ENCODE measurements around the gene ERC2.

The ERC2 gene

GRCh38 chr3:56494679-56495322 is 26.5 kb upstream of the ERC2 start:
- no peaks in the 10 kb centered on the region for H3K4me1 ChIP-seq (ENCODE audit: control insufficient read depth, insufficient read depth, low read length)
- H3K4me3 ChIP-seq (ENCODE audit: low read depth, low read length) = no peak overlapping the region
- H3K36me3 ChIP-seq (ENCODE audit: control insufficient read depth in 2 of 2, insufficient read depth in 1 of 2, low read length in 2 of 2) = no peaks in the 10 kb centered on the region
- ChIA-PET POLR2A (no interaction called here), CTCF (interaction anchor here (0.5 to 3.5 kb wide), 17 partner anchors 11 to 1566 kb away, joined by 3 to 37 read pairs (median 4); no protein-coding TSS in a partner anchor)
- no peak overlapping the region for H3K27ac ChIP-seq (ENCODE audit: extremely low read depth, low read depth, low read length)
- no peaks in the 10 kb centered on the region for H3K9me3 ChIP-seq (ENCODE audit: control insufficient read depth, insufficient read depth, low read depth, low read length)
- peak; percentile 62 for TF ChIP-seq ZNF654 (tag by site-specific recombination; IDR thresholded peaks at IDR 0.05; ENCODE audit: low read depth)
- TF ChIP-seq, protein P1, sequence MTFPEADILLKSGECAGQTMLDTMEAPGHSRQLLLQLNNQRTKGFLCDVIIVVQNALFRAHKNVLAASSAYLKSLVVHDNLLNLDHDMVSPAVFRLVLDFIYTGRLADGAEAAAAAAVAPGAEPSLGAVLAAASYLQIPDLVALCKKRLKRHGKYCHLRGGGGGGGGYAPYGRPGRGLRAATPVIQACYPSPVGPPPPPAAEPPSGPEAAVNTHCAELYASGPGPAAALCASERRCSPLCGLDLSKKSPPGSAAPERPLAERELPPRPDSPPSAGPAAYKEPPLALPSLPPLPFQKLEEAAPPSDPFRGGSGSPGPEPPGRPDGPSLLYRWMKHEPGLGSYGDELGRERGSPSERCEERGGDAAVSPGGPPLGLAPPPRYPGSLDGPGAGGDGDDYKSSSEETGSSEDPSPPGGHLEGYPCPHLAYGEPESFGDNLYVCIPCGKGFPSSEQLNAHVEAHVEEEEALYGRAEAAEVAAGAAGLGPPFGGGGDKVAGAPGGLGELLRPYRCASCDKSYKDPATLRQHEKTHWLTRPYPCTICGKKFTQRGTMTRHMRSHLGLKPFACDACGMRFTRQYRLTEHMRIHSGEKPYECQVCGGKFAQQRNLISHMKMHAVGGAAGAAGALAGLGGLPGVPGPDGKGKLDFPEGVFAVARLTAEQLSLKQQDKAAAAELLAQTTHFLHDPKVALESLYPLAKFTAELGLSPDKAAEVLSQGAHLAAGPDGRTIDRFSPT (tag by site-specific recombination; IDR thresholded peaks at IDR 0.05) = peak; percentile 59
- no peak for TF ChIP-seq ZNF292 (tag by site-specific recombination; IDR thresholded peaks at IDR 0.05; ENCODE audit: borderline replicate concordance, low read depth)
- TF ChIP-seq, protein P2, sequence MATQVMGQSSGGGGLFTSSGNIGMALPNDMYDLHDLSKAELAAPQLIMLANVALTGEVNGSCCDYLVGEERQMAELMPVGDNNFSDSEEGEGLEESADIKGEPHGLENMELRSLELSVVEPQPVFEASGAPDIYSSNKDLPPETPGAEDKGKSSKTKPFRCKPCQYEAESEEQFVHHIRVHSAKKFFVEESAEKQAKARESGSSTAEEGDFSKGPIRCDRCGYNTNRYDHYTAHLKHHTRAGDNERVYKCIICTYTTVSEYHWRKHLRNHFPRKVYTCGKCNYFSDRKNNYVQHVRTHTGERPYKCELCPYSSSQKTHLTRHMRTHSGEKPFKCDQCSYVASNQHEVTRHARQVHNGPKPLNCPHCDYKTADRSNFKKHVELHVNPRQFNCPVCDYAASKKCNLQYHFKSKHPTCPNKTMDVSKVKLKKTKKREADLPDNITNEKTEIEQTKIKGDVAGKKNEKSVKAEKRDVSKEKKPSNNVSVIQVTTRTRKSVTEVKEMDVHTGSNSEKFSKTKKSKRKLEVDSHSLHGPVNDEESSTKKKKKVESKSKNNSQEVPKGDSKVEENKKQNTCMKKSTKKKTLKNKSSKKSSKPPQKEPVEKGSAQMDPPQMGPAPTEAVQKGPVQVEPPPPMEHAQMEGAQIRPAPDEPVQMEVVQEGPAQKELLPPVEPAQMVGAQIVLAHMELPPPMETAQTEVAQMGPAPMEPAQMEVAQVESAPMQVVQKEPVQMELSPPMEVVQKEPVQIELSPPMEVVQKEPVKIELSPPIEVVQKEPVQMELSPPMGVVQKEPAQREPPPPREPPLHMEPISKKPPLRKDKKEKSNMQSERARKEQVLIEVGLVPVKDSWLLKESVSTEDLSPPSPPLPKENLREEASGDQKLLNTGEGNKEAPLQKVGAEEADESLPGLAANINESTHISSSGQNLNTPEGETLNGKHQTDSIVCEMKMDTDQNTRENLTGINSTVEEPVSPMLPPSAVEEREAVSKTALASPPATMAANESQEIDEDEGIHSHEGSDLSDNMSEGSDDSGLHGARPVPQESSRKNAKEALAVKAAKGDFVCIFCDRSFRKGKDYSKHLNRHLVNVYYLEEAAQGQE (tag by site-specific recombination; IDR thresholded peaks at IDR 0.05) = peak; percentile 99
- no peak for TF ChIP-seq SALL2 (tag by site-specific recombination; IDR thresholded peaks at IDR 0.05; ENCODE audit: borderline replicate concordance)
- TF ChIP-seq ZNF571 (tag by site-specific recombination; IDR thresholded peaks at IDR 0.05) = no peak
- no peak for TF ChIP-seq ZNF670 (tag by site-specific recombination; IDR thresholded peaks at IDR 0.05; ENCODE audit: low read depth)
- no peak for TF ChIP-seq ZNF623 (tag by site-specific recombination; IDR thresholded peaks at IDR 0.05)
- TF ChIP-seq ZBTB20 (tag by site-specific recombination; IDR thresholded peaks at IDR 0.05) = no peak
- TF ChIP-seq ZNF510 (tag by site-specific recombination; IDR thresholded peaks at IDR 0.05; ENCODE audit: insufficient replicate concordance) = no peak
- TF ChIP-seq, protein P3, sequence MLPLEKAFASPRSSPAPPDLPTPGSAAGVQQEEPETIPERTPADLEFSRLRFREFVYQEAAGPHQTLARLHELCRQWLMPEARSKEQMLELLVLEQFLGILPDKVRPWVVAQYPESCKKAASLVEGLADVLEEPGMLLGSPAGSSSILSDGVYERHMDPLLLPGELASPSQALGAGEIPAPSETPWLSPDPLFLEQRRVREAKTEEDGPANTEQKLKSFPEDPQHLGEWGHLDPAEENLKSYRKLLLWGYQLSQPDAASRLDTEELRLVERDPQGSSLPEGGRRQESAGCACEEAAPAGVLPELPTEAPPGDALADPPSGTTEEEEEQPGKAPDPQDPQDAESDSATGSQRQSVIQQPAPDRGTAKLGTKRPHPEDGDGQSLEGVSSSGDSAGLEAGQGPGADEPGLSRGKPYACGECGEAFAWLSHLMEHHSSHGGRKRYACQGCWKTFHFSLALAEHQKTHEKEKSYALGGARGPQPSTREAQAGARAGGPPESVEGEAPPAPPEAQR (tag by site-specific recombination; IDR thresholded peaks at IDR 0.05) = no peak
- no peak for TF ChIP-seq ZNF239 (tag by site-specific recombination; IDR thresholded peaks at IDR 0.05)
- no peak for TF ChIP-seq RBAK (tag by site-specific recombination; IDR thresholded peaks at IDR 0.05)
- no peak for TF ChIP-seq ZNF549 (tag by site-specific recombination; IDR thresholded peaks at IDR 0.05)
- TF ChIP-seq, protein P4, sequence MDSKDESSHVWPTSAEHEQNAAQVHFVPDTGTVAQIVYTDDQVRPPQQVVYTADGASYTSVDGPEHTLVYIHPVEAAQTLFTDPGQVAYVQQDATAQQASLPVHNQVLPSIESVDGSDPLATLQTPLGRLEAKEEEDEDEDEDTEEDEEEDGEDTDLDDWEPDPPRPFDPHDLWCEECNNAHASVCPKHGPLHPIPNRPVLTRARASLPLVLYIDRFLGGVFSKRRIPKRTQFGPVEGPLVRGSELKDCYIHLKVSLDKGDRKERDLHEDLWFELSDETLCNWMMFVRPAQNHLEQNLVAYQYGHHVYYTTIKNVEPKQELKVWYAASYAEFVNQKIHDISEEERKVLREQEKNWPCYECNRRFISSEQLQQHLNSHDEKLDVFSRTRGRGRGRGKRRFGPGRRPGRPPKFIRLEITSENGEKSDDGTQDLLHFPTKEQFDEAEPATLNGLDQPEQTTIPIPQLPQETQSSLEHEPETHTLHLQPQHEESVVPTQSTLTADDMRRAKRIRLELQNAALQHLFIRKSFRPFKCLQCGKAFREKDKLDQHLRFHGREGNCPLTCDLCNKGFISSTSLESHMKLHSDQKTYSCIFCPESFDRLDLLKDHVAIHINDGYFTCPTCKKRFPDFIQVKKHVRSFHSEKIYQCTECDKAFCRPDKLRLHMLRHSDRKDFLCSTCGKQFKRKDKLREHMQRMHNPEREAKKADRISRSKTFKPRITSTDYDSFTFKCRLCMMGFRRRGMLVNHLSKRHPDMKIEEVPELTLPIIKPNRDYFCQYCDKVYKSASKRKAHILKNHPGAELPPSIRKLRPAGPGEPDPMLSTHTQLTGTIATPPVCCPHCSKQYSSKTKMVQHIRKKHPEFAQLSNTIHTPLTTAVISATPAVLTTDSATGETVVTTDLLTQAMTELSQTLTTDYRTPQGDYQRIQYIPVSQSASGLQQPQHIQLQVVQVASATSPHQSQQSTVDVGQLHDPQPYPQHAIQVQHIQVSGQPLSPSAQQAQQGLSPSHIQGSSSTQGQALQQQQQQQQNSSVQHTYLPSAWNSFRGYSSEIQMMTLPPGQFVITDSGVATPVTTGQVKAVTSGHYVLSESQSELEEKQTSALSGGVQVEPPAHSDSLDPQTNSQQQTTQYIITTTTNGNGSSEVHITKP (tag by site-specific recombination; IDR thresholded peaks at IDR 0.05) = no peak
- no peak for TF ChIP-seq GLI2 (tag by site-specific recombination; IDR thresholded peaks at IDR 0.05; ENCODE audit: borderline replicate concordance, low read depth)
- no peak; the same call in 1 of the 2 replicates for TF ChIP-seq PRDM1 (tag by site-specific recombination; IDR thresholded peaks at IDR 0.05)
- TF ChIP-seq ZSCAN30 (tag by site-specific recombination; IDR thresholded peaks at IDR 0.05) = peak; percentile 79
- TF ChIP-seq ZNF585B (tag by site-specific recombination; IDR thresholded peaks at IDR 0.05) = no peak
- TF ChIP-seq ZBTB1 (tag by site-specific recombination; IDR thresholded peaks at IDR 0.05) = no peak
- TF ChIP-seq ZNF664 (tag by site-specific recombination; IDR thresholded peaks at IDR 0.05) = no peak
- no peak for TF ChIP-seq ZNF174 (tag by site-specific recombination; IDR thresholded peaks at IDR 0.05)
- peak; percentile 45 for TF ChIP-seq SP7 (tag by site-specific recombination; IDR thresholded peaks at IDR 0.05)
- TF ChIP-seq ZNF175 (tag by site-specific recombination; IDR thresholded peaks at IDR 0.05) = no peak
- no peak for TF ChIP-seq ZNF768 (tag by site-specific recombination; IDR thresholded peaks at IDR 0.05)
- TF ChIP-seq ZNF76 (tag by site-specific recombination; IDR thresholded peaks at IDR 0.05; ENCODE audit: borderline replicate concordance, low read depth) = no peak
- TF ChIP-seq ZNF202 (tag by site-specific recombination; IDR thresholded peaks at IDR 0.05; ENCODE audit: borderline replicate concordance) = no peak

Data from HEK293 (cell line).